Activated naive CD8-positive, alpha-beta T cell treated with anti-CD3 and anti-CD28 coated beads, Interleukin-2, amount 10 ng/mL, durations not matched to agents 7 days and 5 days (primary cell): ENCODE results near the gene SELENON. TPM values are rescaled to one million over a fixed set of nuclear protein-coding genes. Genes with fewer than 3 reads are reported as not detected.
A peak's percentile ranks its signal among the peaks of the same experiment; 100 is the strongest.

Source experiments
- ATAC-seq: fragments of 150-1000 bp; cut with Tn5 transposase; one replicate; pipeline ENCODE4 v1.10.0; 2021; ENCODE audit warnings: low read depth, moderate library complexity
- POLR2A ChIA-PET: fragments of 350-600 bp; sonication (Branson Sonifier 250); formaldehyde crosslinking; loops from one replicate; lab custom pipeline; 2021; ENCODE audit warnings: antibody characterized with exemption; lab: Charles Lee
- DNase-seq: peaks from one replicate; pipeline ENCODE4 v3.0.0; 2021
- H3K27ac Mint-ChIP-seq: one replicate; pipeline ENCODE4 v1.8.0; 2022; ENCODE audit warnings: mild to moderate bottlenecking, mixed read lengths
- H3K27me3 Mint-ChIP-seq: one replicate; pipeline ENCODE4 v1.8.0; 2022; ENCODE audit warnings: mild to moderate bottlenecking, moderate library complexity, mixed read lengths
- H3K36me3 Mint-ChIP-seq: one replicate; pipeline ENCODE4 v1.8.0; 2021; ENCODE audit warnings: mild to moderate bottlenecking, mixed read lengths
- H3K4me1 Mint-ChIP-seq: one replicate; pipeline ENCODE4 v1.8.0; 2021; ENCODE audit warnings: mixed read lengths
- H3K4me3 Mint-ChIP-seq: one replicate; pipeline ENCODE4 v1.8.0; 2022; ENCODE audit warnings: mild to moderate bottlenecking, moderate library complexity, mixed read lengths
- H3K9me3 Mint-ChIP-seq: one replicate; pipeline ENCODE4 v1.8.0; 2021; ENCODE audit warnings: mixed read lengths
- total RNA-seq, 2 experiments: library from RNA; stranded (reverse); gene quantifications; one replicate each; pipeline ENCODE4 v1.2.3, GENCODE V29; 2021

SELENON gene
- total RNA-seq, 2 experiments from 2014 or later = 10.3 to 11.4 TPM

- POLR2A ChIA-PET = no interaction called here
- Mint-ChIP-seq H3K27ac (no peak overlapping the region), H3K36me3 (peaks cover 5% of the 10 kb centered on the region)
These were observed 44.7 kb downstream of the SELENON start for GRCh38 chr1:25844536-25845337.

DNA sequence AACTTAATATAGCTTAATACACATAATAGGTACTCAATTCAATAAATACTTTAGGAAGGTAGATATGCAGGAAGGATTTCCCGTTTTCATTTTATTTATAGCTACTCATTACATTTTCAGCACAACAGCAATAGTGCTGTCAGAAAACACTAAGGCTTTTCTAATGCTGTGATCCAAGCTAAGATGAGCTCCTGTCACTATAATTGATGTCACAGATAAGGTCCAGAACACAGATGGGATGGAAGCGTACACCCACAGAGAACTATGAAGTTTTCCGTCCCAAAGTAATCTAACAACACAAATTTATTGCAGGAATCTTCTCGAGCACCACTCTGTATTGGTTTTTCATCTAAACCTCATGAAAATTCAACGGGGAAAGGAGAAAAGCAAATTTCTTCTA is 45.7 kb downstream of the SELENON start:
- DNase-seq (no peak), ATAC-seq (no peak)
- H3K27me3 Mint-ChIP-seq = no peaks in the 10 kb centered on the region
- POLR2A ChIA-PET = no interaction called here
- H3K9me3 Mint-ChIP-seq = no peaks in the 10 kb centered on the region
- no peak overlapping the region for H3K4me3 Mint-ChIP-seq
- H3K4me1 Mint-ChIP-seq = no peaks in the 10 kb centered on the region
- H3K27ac Mint-ChIP-seq = no peak overlapping the region
- H3K36me3 Mint-ChIP-seq = peaks cover 3% of the 10 kb centered on the region

More at GRCh38 chr1:25844536-25845337, 44.7 kb downstream of the SELENON start:
- Mint-ChIP-seq H3K9me3 (no peaks in the 10 kb centered on the region), H3K4me3 (no peak overlapping the region), H3K4me1 (no peaks in the 10 kb centered on the region), H3K27me3 (no peaks in the 10 kb centered on the region)
- DNase-seq (no peak), ATAC-seq (no peak)

DNA sequence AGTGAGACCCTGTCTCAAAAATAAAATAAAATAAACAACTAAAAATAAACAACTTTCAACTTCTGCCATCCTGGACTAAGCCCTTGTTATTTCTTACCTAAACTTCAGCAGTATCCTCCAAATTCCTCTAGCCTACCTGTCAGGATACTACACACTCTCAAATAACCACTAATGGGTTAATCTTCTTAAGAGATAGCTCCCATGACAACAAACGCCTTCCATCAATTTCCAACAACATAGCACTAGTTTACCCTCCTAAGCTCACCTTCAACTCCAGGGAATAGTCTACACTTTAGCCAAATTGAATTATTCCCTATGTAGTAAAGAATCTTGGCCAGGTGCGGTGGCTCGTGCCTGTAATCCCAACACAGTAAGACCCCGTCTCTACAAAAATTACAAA is 47.9 kb downstream of the SELENON start:
- POLR2A ChIA-PET = interaction anchor here (0.6 kb wide), 1 partner anchor 883 kb away, joined by 3 read pairs; no protein-coding TSS in a partner anchor
- no peak overlapping the region for H3K27ac Mint-ChIP-seq
- H3K27me3 Mint-ChIP-seq = no peaks in the 10 kb centered on the region
- H3K4me1 Mint-ChIP-seq = no peaks in the 10 kb centered on the region
- H3K4me3 Mint-ChIP-seq = no peak overlapping the region
- H3K36me3 Mint-ChIP-seq = peaks cover 7% of the 10 kb centered on the region
- H3K9me3 Mint-ChIP-seq = no peaks in the 10 kb centered on the region
- no peak for DNase-seq
- ATAC-seq = no peak

DNA sequence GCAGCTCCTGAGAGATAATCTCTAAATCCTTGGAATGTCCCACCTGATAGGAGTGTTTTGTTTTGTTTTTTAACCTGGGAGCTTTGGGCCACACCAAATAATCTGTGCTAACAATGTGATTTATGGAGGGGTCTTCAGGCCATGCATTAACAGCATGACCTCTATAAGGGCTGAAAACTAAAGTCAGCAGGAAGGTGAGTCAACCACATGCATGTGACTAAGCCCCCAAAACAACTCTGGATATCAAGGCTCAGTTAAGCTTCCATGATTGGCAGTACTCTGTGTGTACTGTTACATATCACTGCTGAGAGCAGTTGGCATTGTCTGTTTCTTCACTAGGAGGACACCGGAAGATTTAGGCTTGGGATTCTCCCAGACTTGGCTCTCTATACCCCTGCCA is 48.5 kb downstream of the SELENON start:
- DNase-seq (no peak), ATAC-seq (no peak)
- peaks cover 7% of the 10 kb centered on the region for H3K36me3 Mint-ChIP-seq
- H3K27me3 Mint-ChIP-seq = no peaks in the 10 kb centered on the region
- H3K27ac Mint-ChIP-seq = no peak overlapping the region
- H3K9me3 Mint-ChIP-seq = no peaks in the 10 kb centered on the region
- POLR2A ChIA-PET = interaction anchor here (0.6 kb wide), 1 partner anchor 248 kb away, joined by 5 read pairs; no protein-coding TSS in a partner anchor
- H3K4me1 Mint-ChIP-seq = no peaks in the 10 kb centered on the region
- H3K4me3 Mint-ChIP-seq = no peak overlapping the region

DNA sequence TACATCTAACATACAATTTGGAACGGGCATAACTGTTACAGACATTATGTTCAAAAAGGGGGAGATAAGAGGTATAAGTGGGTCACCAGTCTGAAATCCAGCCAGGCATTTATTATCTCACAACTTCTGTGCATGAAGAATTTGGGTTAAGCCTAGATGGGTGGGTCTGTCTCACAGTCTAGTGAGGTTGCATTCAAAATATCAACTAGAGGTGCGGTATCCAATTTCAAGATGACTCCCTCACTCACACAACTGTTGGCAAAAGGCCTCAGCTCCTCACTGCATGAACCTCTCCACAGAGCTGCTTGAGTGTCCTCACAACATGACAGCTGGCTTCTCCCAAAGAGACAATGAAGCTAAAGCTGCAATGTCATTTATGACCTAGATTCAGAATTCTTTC is 54.6 kb downstream of the SELENON start:
- Mint-ChIP-seq H3K9me3 (no peaks in the 10 kb centered on the region), H3K27me3 (no peaks in the 10 kb centered on the region), H3K4me3 (no peak overlapping the region), H3K27ac (no peak overlapping the region), H3K36me3 (peaks cover 9% of the 10 kb centered on the region), H3K4me1 (peaks cover 10% of the 10 kb centered on the region)
- DNase-seq = no peak
- ATAC-seq = no peak
- POLR2A ChIA-PET = no interaction called here

DNA sequence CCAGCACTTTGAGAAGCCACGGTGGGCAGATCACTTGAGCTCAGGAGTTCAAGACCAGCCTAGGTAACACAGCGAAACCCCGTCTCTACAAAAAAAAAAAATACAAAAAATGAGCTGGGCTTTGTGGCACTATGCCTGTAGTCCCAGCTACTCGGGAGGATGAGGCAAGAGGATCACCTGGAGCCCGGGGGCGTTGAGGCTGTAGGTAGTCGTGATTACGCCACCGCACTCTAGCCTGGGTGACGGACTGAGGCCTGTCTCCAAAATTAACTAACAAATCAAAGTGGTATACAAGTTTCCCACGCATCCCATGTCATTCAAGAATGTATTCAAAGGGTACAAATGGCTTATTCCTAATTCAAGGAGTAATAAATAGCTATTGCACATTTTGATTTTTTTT is 56.9 kb downstream of the SELENON start:
- Mint-ChIP-seq H3K9me3 (no peaks in the 10 kb centered on the region), H3K36me3 (peaks cover 6% of the 10 kb centered on the region), H3K4me3 (no peak overlapping the region), H3K4me1 (peaks cover 21% of the 10 kb centered on the region), H3K27me3 (no peaks in the 10 kb centered on the region), H3K27ac (no peak overlapping the region)
- DNase-seq (no peak), ATAC-seq (no peak)
- POLR2A ChIA-PET = interaction anchor here (0.6 kb wide), 1 partner anchor 476 kb away, joined by 4 read pairs; no protein-coding TSS in a partner anchor

DNA sequence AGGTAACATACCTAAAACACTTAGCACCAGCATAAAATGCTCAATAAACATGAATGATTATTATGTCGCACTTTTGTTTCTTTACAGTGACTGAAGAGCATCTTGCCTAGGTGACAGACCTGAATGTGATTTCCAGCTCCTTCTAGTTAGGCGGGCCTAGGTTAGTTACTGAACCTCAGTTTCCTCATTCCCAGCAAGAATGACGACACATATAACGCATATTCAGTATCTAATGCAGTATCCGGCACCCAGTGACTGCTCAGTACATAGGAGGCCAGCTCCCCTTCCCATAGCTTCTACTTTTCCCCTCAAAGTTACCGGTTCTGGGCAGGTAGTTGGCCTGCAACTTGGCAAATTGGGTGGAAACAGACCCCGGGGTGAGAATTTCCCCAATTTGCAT is 58.5 kb downstream of the SELENON start:
- POLR2A ChIA-PET = no interaction called here
- ATAC-seq = no peak

GRCh38 chr1:25858906-25859789 is 59.2 kb downstream of the SELENON start, which contains the start of gene AUNIP:
TSS of gene AUNIP (minus strand) at chr1:25859457. CDS start at chr1:25859357, 100 bp downstream.
- Mint-ChIP-seq H3K4me3 (peak within 1 kb of the TSS; percentile 88), H3K9me3 (no peaks in the 10 kb centered on the region), H3K27me3 (no peaks in the 10 kb centered on the region)

More for the DNA sequence above, 58.5 kb downstream of the SELENON start:
- H3K27me3 Mint-ChIP-seq = no peaks in the 10 kb centered on the region
- H3K9me3 Mint-ChIP-seq = no peaks in the 10 kb centered on the region
- H3K27ac Mint-ChIP-seq = peak overlapping the region; percentile 58
- no peak for DNase-seq
- peaks cover 21% of the 10 kb centered on the region for H3K4me1 Mint-ChIP-seq
- H3K36me3 Mint-ChIP-seq = peaks cover 7% of the 10 kb centered on the region
- peak overlapping the region; percentile 88 for H3K4me3 Mint-ChIP-seq

GRCh38 chr1:25861316-25862286 is 61.6 kb downstream of the SELENON start:
- H3K9me3 Mint-ChIP-seq = no peaks in the 10 kb centered on the region
- H3K4me3 Mint-ChIP-seq = peak overlapping the region; percentile 13
- ATAC-seq (no peak), DNase-seq (no peak)
- H3K4me1 Mint-ChIP-seq = peaks cover 21% of the 10 kb centered on the region
- POLR2A ChIA-PET = no interaction called here
- H3K36me3 Mint-ChIP-seq = peaks cover 3% of the 10 kb centered on the region
- peak overlapping the region; percentile 18 for H3K27ac Mint-ChIP-seq
- no peaks in the 10 kb centered on the region for H3K27me3 Mint-ChIP-seq

More at GRCh38 chr1:25858906-25859789, 59.2 kb downstream of the SELENON start, which contains the start of gene AUNIP:
- POLR2A ChIA-PET = interaction anchor here (1.3 kb wide), 1 partner anchor 39 kb away, joined by 5 read pairs; the partner anchor contains the start of gene MTFR1L
- peak within 1 kb of the TSS; percentile 91 for H3K27ac Mint-ChIP-seq
- H3K4me1 Mint-ChIP-seq = peaks cover 21% of the 10 kb centered on the region
- DNase-seq (peak; percentile 95), ATAC-seq (peak; percentile 94)
- H3K36me3 Mint-ChIP-seq = peaks cover 7% of the 10 kb centered on the region

GRCh38 chr1:25862785-25863485 is 62.9 kb downstream of the SELENON start:
- DNase-seq = no peak
- H3K36me3 Mint-ChIP-seq = peaks cover 3% of the 10 kb centered on the region
- POLR2A ChIA-PET = no interaction called here
- H3K27me3 Mint-ChIP-seq = no peaks in the 10 kb centered on the region
- no peak overlapping the region for H3K27ac Mint-ChIP-seq
- no peaks in the 10 kb centered on the region for H3K9me3 Mint-ChIP-seq
- ATAC-seq = no peak
- peaks cover 21% of the 10 kb centered on the region for H3K4me1 Mint-ChIP-seq
- H3K4me3 Mint-ChIP-seq = no peak overlapping the region

DNA sequence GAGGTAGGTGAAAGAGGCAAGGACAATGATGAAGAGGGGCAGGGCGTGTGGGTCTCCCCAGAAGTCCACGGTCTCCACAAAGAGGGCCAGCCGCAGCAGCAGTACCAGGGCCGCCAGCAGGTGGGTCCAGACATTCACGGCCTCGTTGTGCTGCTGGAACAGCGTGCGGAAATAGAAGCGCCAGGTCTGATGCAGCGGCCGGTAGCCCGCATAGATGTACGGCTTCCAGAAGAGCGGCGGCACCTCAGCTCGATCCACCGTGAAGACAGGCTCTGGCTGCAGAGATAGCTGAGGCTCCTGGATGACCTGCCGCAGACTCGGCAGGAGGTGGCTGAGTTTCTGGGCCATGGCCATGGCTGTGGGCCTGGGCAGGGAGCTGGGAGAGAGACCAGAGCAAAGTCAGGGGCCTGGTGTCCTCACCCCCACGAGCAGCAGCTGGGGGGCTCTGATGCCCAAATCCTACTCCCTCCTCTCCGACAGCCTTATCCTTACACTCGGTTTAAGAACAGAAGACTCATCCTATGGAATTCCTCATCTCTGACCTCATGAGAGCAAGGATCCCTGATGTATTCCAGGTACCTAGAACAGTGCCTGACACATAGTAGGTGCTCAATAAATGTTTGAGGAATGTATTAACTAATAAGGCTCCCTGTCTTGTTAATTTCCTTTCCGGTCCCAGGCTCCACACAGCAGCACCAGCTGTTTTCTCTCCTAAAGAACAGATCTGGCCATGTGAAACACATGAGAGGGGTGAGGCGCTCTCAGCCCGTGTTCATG is 63.7 kb downstream of the SELENON start:
- Mint-ChIP-seq H3K36me3 (peaks cover 3% of the 10 kb centered on the region), H3K4me1 (peaks cover 16% of the 10 kb centered on the region), H3K9me3 (no peaks in the 10 kb centered on the region), H3K27me3 (no peaks in the 10 kb centered on the region), H3K27ac (no peak overlapping the region), H3K4me3 (no peak overlapping the region)
- POLR2A ChIA-PET = no interaction called here
- ATAC-seq (no peak), DNase-seq (no peak)
